Measurements from ENCODE around the gene TAC4. TPM values are rescaled to one million over a fixed set of nuclear protein-coding genes. Genes with fewer than 3 reads are reported as not detected.

The TAC4 gene
- total and polyA plus RNA-seq, 2 of the 13 experiments (the other 11 are each of a cell fraction or from before 2014, with no cell fraction given): not detected

- Histone ChIP-seq H2AFZ (ENCODE audit: low read length) (no peak overlapping the region), H3K4me3 (replicated peaks in 1 of 3; ENCODE audit: insufficient read depth in 1 of 3, low read depth in 2 of 3, low read length in 3 of 3) (no peak overlapping the region), H3K79me2 (ENCODE audit: insufficient read depth, low read length) (no peaks in the 10 kb centered on the region), H3K9me3 (ENCODE audit: low read length) (no peaks in the 10 kb centered on the region), H3K27me3 (ENCODE audit: control insufficient read depth in 1 of 2, insufficient read depth in 2 of 2, low read length in 2 of 2) (peaks cover 2 to 46% of the 10 kb centered on the region in 2 experiments; a peak in 4 of 5 replicates), H3K4me1 (ENCODE audit: insufficient read depth, low read length) (peaks cover 34% of the 10 kb centered on the region), H4K20me1 (ENCODE audit: insufficient read depth, low read length) (no peaks in the 10 kb centered on the region), H3K36me3 (replicated peaks in 1 of 2; ENCODE audit: control insufficient read depth in 1 of 2, insufficient read depth in 2 of 2, low read length in 2 of 2) (no peaks in the 10 kb centered on the region), H3K4me2 (ENCODE audit: low read depth, low read length) (no peak overlapping the region), H3K9ac (ENCODE audit: insufficient read depth, low read depth, low read length) (no peak overlapping the region), H3K27ac (ENCODE audit: extremely low read length, insufficient read depth, low read length) (no peak overlapping the region)
- CTCF ChIA-PET (ENCODE audit: low intra/inter-chr PET ratio, low total read pairs): no interaction called here
- in situ Hi-C loops (cut with HindIII; ENCODE audit: extremely low pct_ligation_motif_present, low pct_unique_long_range_greater_than_20kb) (no loop called here), intact Hi-C loops (cut with micrococcal nuclease; ENCODE audit: unreplicated experiment) (no loop called here)
- ATAC-seq (no peak), FAIRE-seq (no peak), DNase-seq (ENCODE audit: low spot score) (no peak)
- TF ChIP-seq ZNF34 (CRISPR knock-in tag; IDR thresholded peaks at IDR 0.05; ENCODE audit: borderline replicate concordance): no peak
- BruUV-seq (replicated peaks): no TSS peak
- WGBS (ENCODE audit: low lambda C conversion rate): 2% methylated on average over 4 of the region's 7 CpGs
- POLR2A ChIA-PET: no interaction called here
These were observed 34.6 kb upstream of the TAC4 start for GRCh38 chr17:49882434-49882833.

GRCh38 chr17:49881054-49881402, 33.2 kb upstream of the TAC4 start:
- ATAC-seq: no peak
- Histone ChIP-seq H3K4me1 (ENCODE audit: insufficient read depth, low read length) (peaks cover 20% of the 10 kb centered on the region), H3K4me2 (ENCODE audit: low read depth, low read length) (no peak overlapping the region), H3K36me3 (replicated peaks in 1 of 2; ENCODE audit: control insufficient read depth in 1 of 2, insufficient read depth in 2 of 2, low read length in 2 of 2) (no peaks in the 10 kb centered on the region), H3K9me3 (ENCODE audit: low read length) (no peaks in the 10 kb centered on the region), H3K9ac (ENCODE audit: insufficient read depth, low read depth, low read length) (no peak overlapping the region), H3K27ac (ENCODE audit: extremely low read length, insufficient read depth, low read length) (no peak overlapping the region), H4K20me1 (ENCODE audit: insufficient read depth, low read length) (no peaks in the 10 kb centered on the region), H2AFZ (ENCODE audit: low read length) (no peak overlapping the region), H3K27me3 (ENCODE audit: control insufficient read depth in 1 of 2, insufficient read depth in 2 of 2, low read length in 2 of 2) (peaks cover 2 to 53% of the 10 kb centered on the region in 2 experiments; a peak in 4 of 5 replicates), H3K79me2 (ENCODE audit: insufficient read depth, low read length) (no peaks in the 10 kb centered on the region), H3K4me3 (replicated peaks in 1 of 3; ENCODE audit: insufficient read depth in 1 of 3, low read depth in 2 of 3, low read length in 3 of 3) (no peak overlapping the region)
- in situ Hi-C loops (cut with HindIII; ENCODE audit: extremely low pct_ligation_motif_present, low pct_unique_long_range_greater_than_20kb) (no loop called here), intact Hi-C loops (cut with micrococcal nuclease; ENCODE audit: unreplicated experiment) (no loop called here)
- POLR2A ChIA-PET: interaction anchor here (0.9 kb wide), 1 partner anchor 115 kb away, joined by 3 read pairs; no protein-coding TSS in a partner anchor
- FAIRE-seq: no peak
- 27% methylated on average over 4 of the region's 5 CpGs for WGBS (ENCODE audit: low lambda C conversion rate)
- no peak for DNase-seq (ENCODE audit: low spot score)
- CTCF ChIA-PET (ENCODE audit: low intra/inter-chr PET ratio, low total read pairs): interaction anchor here (0.7 to 3.3 kb wide), 4 partner anchors 18 to 115 kb away, joined by 3 to 49 read pairs (median 4); partner anchors contain the start of gene DLX3
- BruUV-seq (replicated peaks): no TSS peak
- TF ChIP-seq DDIT3 (CRISPR knock-in tag; IDR thresholded peaks at IDR 0.05) (no peak), ATF7-NPFF (CRISPR knock-in tag; IDR thresholded peaks at IDR 0.05; ENCODE audit: low read depth) (0 out of 2 replicates have a peak, but pooled peaks have one; percentile 6), ZNF607 (CRISPR knock-in tag; IDR thresholded peaks at IDR 0.05; ENCODE audit: borderline replicate concordance) (0 out of 2 replicates have a peak, but pooled peaks have one; percentile 9)

Data from HepG2 (cell line).